Trophoblast cell (in vitro differentiated cells and primary cell): ENCODE data around the gene MATR3.
"Not testable (repeated sequence)": the region's sequence is repeated elsewhere in the genome, so short reads cannot be mapped to it uniquely, and the experiment has no call there.

Experiments used
- DNase-seq, 2 donors: peaks; one replicate each; pipeline ENCODE4 v3.0.0-alpha.2; 2016
- H2AFZ ChIP-seq: 2 replicates; pipeline ENCODE4 v1.6.1; 2013; ENCODE audit warnings: low read length, moderate library complexity, mild to moderate bottlenecking; ENCODE audit not compliant: insufficient read depth, poor library complexity
- H2AK5ac ChIP-seq: 2 replicates; pipeline ENCODE4 v1.6.1; 2013; ENCODE audit warnings: mild to moderate bottlenecking, low read length
- H2BK120ac ChIP-seq: 2 replicates; pipeline ENCODE4 v1.6.1; 2013; ENCODE audit warnings: low read length, mild to moderate bottlenecking, moderate library complexity; ENCODE audit not compliant: insufficient read depth, poor library complexity
- H2BK12ac ChIP-seq: 2 replicates; pipeline ENCODE4 v1.6.1; 2013; ENCODE audit warnings: mild to moderate bottlenecking, low read length, moderate library complexity
- H2BK5ac ChIP-seq: 2 replicates; pipeline ENCODE4 v1.6.1; 2013; ENCODE audit warnings: low read length, low read depth, moderate library complexity, mild to moderate bottlenecking; ENCODE audit not compliant: poor library complexity
- H3K14ac ChIP-seq: 2 replicates; pipeline ENCODE4 v1.6.1; 2013; ENCODE audit warnings: mild to moderate bottlenecking, low read length
- H3K18ac ChIP-seq: 2 replicates; pipeline ENCODE4 v1.6.1; 2013; ENCODE audit warnings: mild to moderate bottlenecking, low read length
- H3K23ac ChIP-seq: 2 replicates; pipeline ENCODE4 v1.6.1; 2013; ENCODE audit warnings: low read length
- H3K27ac ChIP-seq: 2 replicates; pipeline ENCODE4 v1.5.1; 2013; ENCODE audit warnings: low read depth, mild to moderate bottlenecking, inconsistent platforms, low read length, moderate library complexity
- H3K27me3 ChIP-seq: 2 replicates; pipeline ENCODE4 v1.6.1; 2013; ENCODE audit warnings: inconsistent platforms, mild to moderate bottlenecking, low read length, moderate library complexity; ENCODE audit not compliant: insufficient read depth
- H3K36me3 ChIP-seq, 2 experiments: 1 replicate in 1 of 2; 2 replicates in 1 of 2; pipeline ENCODE4 v1.6.1; 2013; ENCODE audit warnings: low read length in 2 of 2, mild to moderate bottlenecking in 2 of 2, moderate library complexity in 1 of 2; ENCODE audit not compliant: insufficient read depth in 2 of 2, control insufficient read depth in 1 of 2
- H3K4ac ChIP-seq: 2 replicates; pipeline ENCODE4 v1.6.1; 2013; ENCODE audit warnings: low read depth, mild to moderate bottlenecking, low read length, moderate library complexity
- H3K4me1 ChIP-seq, 2 experiments: 1 replicate in 1 of 2; 2 replicates in 1 of 2; pipeline ENCODE4 v1.6.1; 2013; ENCODE audit warnings: low read length in 2 of 2, mild to moderate bottlenecking in 2 of 2, moderate library complexity in 1 of 2; ENCODE audit not compliant: insufficient read depth in 2 of 2, control insufficient read depth in 1 of 2
- H3K4me2 ChIP-seq: 2 replicates; pipeline ENCODE4 v1.6.1; 2013; ENCODE audit warnings: inconsistent platforms, mild to moderate bottlenecking, low read length, moderate library complexity
- H3K4me3 ChIP-seq: 2 replicates; pipeline ENCODE4 v1.5.1; 2013; ENCODE audit warnings: mild to moderate bottlenecking, low read depth, low read length, inconsistent platforms
- H3K79me1 ChIP-seq: one replicate; pipeline ENCODE4 v1.6.1; 2013; ENCODE audit warnings: low read length
- H3K79me2 ChIP-seq: 2 replicates; pipeline ENCODE4 v1.6.1; 2013; ENCODE audit warnings: low read length, mild to moderate bottlenecking; ENCODE audit not compliant: control insufficient read depth, insufficient read depth, poor library complexity
- H3K9ac ChIP-seq: 2 replicates; pipeline ENCODE4 v1.6.1; 2013; ENCODE audit warnings: mild to moderate bottlenecking, low read length
- H3K9me3 ChIP-seq: 2 replicates; pipeline ENCODE4 v1.6.1; 2013; ENCODE audit warnings: low read depth, mild to moderate bottlenecking, control low read depth, inconsistent platforms, low read length; ENCODE audit not compliant: insufficient read depth
- H4K12ac ChIP-seq: 2 replicates; pipeline ENCODE4 v1.6.1; 2013; ENCODE audit warnings: low read depth, mild to moderate bottlenecking, low read length, moderate library complexity
- H4K8ac ChIP-seq: 2 replicates; pipeline ENCODE4 v1.6.1; 2013; ENCODE audit warnings: low read depth, mild to moderate bottlenecking, low read length, moderate library complexity
- H4K91ac ChIP-seq: one replicate; pipeline ENCODE4 v1.6.1; 2013; ENCODE audit warnings: low read depth, mild to moderate bottlenecking, low read length, moderate library complexity
- WGBS: extraction: QIAGEN DNeasy Blood & Tissue Kit; methylation state at CpG from one replicate; pipeline ENCODE4 v1.1.7; 2013; ENCODE audit warnings: missing lambda C conversion rate; ENCODE audit not compliant: insufficient read length, insufficient coverage; ENCODE audit errors: extremely low coverage; 5-methylcytosine and 5-hydroxymethylcytosine counted together

MATR3 gene

GRCh38 chr5:139306628-139307379 lies 13.3 kb downstream of the MATR3 start:
- no peak overlapping the region for H4K12ac ChIP-seq
- H3K4ac ChIP-seq, result no peak overlapping the region
- H3K4me3 ChIP-seq, result no peak overlapping the region
- no peak overlapping the region for H2BK5ac ChIP-seq
- H3K9ac ChIP-seq, result no peak overlapping the region
- H2AFZ ChIP-seq, result no peak overlapping the region
- H3K27me3 ChIP-seq, result no peaks in the 10 kb centered on the region
- DNase-seq, result no peak
- H2AK5ac ChIP-seq, result no peak overlapping the region
- H3K79me2 ChIP-seq, result peaks cover 23% of the 10 kb centered on the region
- no peak overlapping the region for H3K4me2 ChIP-seq
- no peak overlapping the region for H3K27ac ChIP-seq
- H3K9me3 ChIP-seq, result no peaks in the 10 kb centered on the region
- H2BK120ac ChIP-seq, result no peak overlapping the region
- no peaks in the 10 kb centered on the region for H3K79me1 ChIP-seq
- H3K18ac ChIP-seq, result no peak overlapping the region
- H3K23ac ChIP-seq, result no peak overlapping the region
- H4K8ac ChIP-seq, result no peak overlapping the region
- no CpG with 5 or more reads among the region's 3 CpGs for whole genome bisulfite sequencing
- H3K4me1 ChIP-seq, result peaks cover 0 to 3% of the 10 kb centered on the region in 2 experiments
- H2BK12ac ChIP-seq, result no peak overlapping the region
- peaks cover 0 to 2% of the 10 kb centered on the region in 2 experiments for H3K36me3 ChIP-seq
- H3K14ac ChIP-seq, result no peak overlapping the region
- no peak overlapping the region for H4K91ac ChIP-seq

DNA sequence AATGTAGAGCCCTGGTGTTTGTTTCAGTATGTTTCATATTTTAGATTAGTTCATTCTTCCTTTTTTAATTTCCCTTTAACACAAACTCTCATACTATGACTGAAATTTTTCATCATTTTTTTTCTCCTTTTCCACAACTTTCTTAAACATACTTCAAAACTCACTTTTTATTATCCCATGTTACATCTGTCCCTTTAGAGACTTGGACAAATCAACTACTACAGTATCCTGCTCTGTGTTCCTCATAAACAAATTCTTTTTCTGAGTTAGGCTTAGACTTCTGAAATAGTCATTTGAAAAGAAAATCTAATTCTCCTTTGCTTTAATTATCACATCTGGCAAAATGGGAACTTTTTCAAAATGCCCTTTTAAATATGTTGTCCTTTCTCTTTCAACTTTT lies 15.3 kb downstream of the MATR3 start:
- no peak overlapping the region for H2AFZ ChIP-seq
- DNase-seq, result no peak

GRCh38 chr5:139310715-139311186 lies 17.2 kb downstream of the MATR3 start:
- H4K91ac ChIP-seq, H3K9me3 ChIP-seq: not testable (repeated sequence)
- no CpG with 5 or more reads among the region's 9 CpGs for WGBS

More for the DNA sequence above, 15.3 kb downstream of the MATR3 start:
- H3K14ac ChIP-seq, result no peak overlapping the region
- no peaks in the 10 kb centered on the region for H3K9me3 ChIP-seq
- H3K18ac ChIP-seq, result no peak overlapping the region
- H2AK5ac ChIP-seq, result no peak overlapping the region
- no peak overlapping the region for H4K91ac ChIP-seq
- H2BK120ac ChIP-seq, result no peak overlapping the region
- no peak overlapping the region for H3K4me2 ChIP-seq
- H3K27me3 ChIP-seq, result no peaks in the 10 kb centered on the region
- H3K4ac ChIP-seq, result peak overlapping the region; percentile 93
- H3K9ac ChIP-seq, result no peak overlapping the region
- H2BK12ac ChIP-seq, result no peak overlapping the region
- no peak overlapping the region for H3K4me3 ChIP-seq
- peaks cover 19% of the 10 kb centered on the region for H3K79me2 ChIP-seq
- no peak overlapping the region for H2BK5ac ChIP-seq
- no peaks in the 10 kb centered on the region for H3K79me1 ChIP-seq
- H3K27ac ChIP-seq, result no peak overlapping the region
- peaks cover 0 to 5% of the 10 kb centered on the region in 2 experiments for H3K4me1 ChIP-seq
- H4K8ac ChIP-seq, result no peak overlapping the region
- H3K36me3 ChIP-seq, result peaks cover 0 to 2% of the 10 kb centered on the region in 2 experiments
- H4K12ac ChIP-seq, result no peak overlapping the region
- no peak overlapping the region for H3K23ac ChIP-seq

DNA sequence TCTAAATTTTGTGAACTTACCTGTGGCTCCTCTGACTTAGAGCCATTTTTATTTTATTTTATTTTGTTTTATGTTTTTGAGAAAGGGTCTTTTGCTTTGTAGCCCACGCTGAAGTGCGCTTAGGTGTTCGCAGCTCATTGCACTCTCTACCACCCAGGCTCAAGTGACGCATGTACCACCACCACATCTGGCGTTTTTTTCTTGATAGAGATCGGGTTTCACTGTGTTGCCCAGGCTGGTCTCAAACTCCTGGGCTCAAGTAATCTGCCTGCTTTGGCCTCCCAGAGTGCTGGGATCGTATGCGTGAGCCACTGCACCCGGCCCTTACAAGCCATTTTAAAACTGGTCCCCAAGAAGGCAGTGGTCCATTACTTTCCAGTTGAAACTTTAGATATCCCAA lies 18.5 kb downstream of the MATR3 start:
- H2BK5ac ChIP-seq, result no peak overlapping the region
- H4K12ac ChIP-seq, result no peak overlapping the region
- no peak overlapping the region for H3K14ac ChIP-seq
- H3K27ac ChIP-seq, result no peak overlapping the region
- H2AFZ ChIP-seq, result no peak overlapping the region
- DNase-seq, result peak in 1 of 2 donors; percentile 32
- WGBS, result no CpG with 5 or more reads among the region's 9 CpGs
- no peak overlapping the region for H3K9ac ChIP-seq
- H3K27me3 ChIP-seq, result no peaks in the 10 kb centered on the region
- H3K79me2 ChIP-seq, result peaks cover 20% of the 10 kb centered on the region
- H2AK5ac ChIP-seq, result no peak overlapping the region
- H3K4ac ChIP-seq, result peak overlapping the region; percentile 91
- no peak overlapping the region for H3K23ac ChIP-seq
- no peak overlapping the region for H2BK120ac ChIP-seq
- no peak overlapping the region for H3K4me3 ChIP-seq
- no peaks in the 10 kb centered on the region for H3K9me3 ChIP-seq
- no peaks in the 10 kb centered on the region for H3K79me1 ChIP-seq
- no peak overlapping the region for H3K18ac ChIP-seq
- H4K8ac ChIP-seq, result no peak overlapping the region
- H3K4me1 ChIP-seq, result peaks cover 0 to 5% of the 10 kb centered on the region in 2 experiments
- no peak overlapping the region for H2BK12ac ChIP-seq
- H3K4me2 ChIP-seq, result no peak overlapping the region
- H3K36me3 ChIP-seq, result peaks cover 7 to 13% of the 10 kb centered on the region in 2 experiments
- no peak overlapping the region for H4K91ac ChIP-seq

More at GRCh38 chr5:139310715-139311186, 17.2 kb downstream of the MATR3 start:
- not testable (repeated sequence) for H3K18ac ChIP-seq, H3K27ac ChIP-seq, H2BK120ac ChIP-seq, H3K79me1 ChIP-seq, H3K4me3 ChIP-seq, H2AFZ ChIP-seq, H4K8ac ChIP-seq, H3K27me3 ChIP-seq, H4K12ac ChIP-seq, H2BK5ac ChIP-seq, H3K36me3 ChIP-seq, H3K4me1 ChIP-seq, H2AK5ac ChIP-seq, H2BK12ac ChIP-seq, H3K14ac ChIP-seq, H3K23ac ChIP-seq, H3K9ac ChIP-seq, H3K4me2 ChIP-seq
- H3K79me2 ChIP-seq, result peaks cover 16% of the 10 kb centered on the region
- peak overlapping the region; percentile 86 for H3K4ac ChIP-seq
- peak; percentile 72 to 77 for DNase-seq
